HG03442 (cell line): ENCODE results near the gene APOC3.

Experiments used
- ATAC-seq: cut with Tn5 transposase; IDR thresholded peaks from one replicate; pipeline ENCODE4 v1.9.1; 2021; ENCODE audit warnings: mild to moderate bottlenecking, moderate library complexity; ENCODE audit not compliant: unreplicated experiment

Gene APOC3

DNA sequence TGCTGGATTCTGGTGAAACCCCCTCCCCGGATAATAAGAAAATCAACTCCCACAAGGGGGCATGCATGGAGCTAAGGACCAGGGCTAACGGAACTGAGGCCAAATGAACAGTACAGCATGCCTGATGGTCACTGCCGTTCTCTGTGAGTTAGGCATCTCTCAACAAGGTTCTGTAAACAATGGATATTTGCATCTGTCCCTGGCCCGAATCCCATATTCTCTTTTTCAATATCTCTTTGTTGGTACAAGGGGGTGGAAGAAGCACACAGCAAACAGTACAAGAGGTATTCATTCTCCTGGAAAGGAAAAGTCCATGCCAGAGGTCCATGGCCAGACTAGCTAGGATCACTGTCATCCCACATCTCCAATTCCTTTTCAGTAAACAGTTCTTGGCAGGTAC lies 39.9 kb downstream of the APOC3 start:
- ATAC-seq: no peak

- ATAC-seq: no peak
Measured at GRCh38 chr11:116870054-116870453, 40.3 kb downstream of the APOC3 start.

- no peak for ATAC-seq
Measured at GRCh38 chr11:116871248-116871647, 41.5 kb downstream of the APOC3 start.

GRCh38 chr11:116873381-116873780 lies 43.7 kb downstream of the APOC3 start:
- no peak for ATAC-seq

GRCh38 chr11:116874251-116874650 lies 44.5 kb downstream of the APOC3 start:
- ATAC-seq: no peak

GRCh38 chr11:116875194-116875593 lies 45.5 kb downstream of the APOC3 start:
- ATAC-seq: no peak

DNA sequence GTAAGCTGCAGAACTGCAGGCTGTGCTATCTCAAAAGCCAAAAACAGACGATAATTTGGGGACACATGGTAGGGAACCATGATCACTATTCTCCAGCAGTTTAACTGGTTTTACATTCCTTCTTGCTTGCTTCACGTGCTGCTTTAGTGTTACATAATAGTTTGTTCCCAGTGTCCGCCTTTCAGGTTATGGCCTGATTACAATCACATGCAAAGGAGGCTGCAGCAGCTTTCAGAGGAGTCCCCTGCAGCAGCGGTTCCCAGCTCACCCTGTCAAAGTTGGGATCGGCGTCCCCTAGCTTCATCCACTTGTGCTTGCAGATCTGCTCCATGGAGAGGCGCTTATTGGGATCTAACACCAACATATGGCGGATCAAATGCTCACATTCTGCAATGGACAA lies 46.9 kb downstream of the APOC3 start:
- ATAC-seq: no peak

DNA sequence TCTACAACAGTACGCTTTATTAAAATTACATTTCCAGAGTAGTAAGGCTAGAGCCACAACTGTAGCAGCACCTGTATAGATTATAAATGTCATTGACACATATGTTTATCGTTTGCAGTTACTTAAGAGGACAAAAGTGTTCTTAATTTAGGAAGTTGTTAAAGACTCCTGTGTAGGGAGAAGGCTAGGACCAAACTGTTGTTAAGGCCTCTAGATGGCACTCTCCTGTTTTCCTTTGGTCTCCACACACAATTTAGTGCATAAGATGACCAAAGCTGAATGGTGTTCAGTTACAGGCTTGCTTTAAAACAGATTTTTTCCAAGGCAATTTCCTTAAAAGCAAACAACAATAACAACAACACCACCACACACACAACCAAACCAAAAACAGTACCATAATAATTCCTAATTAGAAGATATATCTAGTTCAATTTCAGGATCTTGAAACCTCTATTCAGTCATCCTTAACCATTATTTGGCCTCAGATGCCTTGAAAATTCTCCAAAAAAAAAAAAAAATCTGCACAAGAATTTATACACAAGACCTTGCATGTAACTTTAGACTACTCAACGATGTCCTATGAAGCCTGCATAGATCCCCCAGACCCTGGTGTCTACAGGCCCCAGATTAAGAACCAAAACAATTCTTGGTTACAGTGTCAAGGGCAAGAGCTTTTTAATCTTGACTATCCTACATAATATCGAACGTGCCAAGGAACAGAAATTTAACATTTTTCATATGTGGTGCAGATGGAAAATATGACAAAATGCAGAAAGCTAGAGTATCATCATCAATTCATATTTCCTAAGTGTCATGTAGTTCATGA lies 50.3 kb downstream of the APOC3 start:
- no peak for ATAC-seq

DNA sequence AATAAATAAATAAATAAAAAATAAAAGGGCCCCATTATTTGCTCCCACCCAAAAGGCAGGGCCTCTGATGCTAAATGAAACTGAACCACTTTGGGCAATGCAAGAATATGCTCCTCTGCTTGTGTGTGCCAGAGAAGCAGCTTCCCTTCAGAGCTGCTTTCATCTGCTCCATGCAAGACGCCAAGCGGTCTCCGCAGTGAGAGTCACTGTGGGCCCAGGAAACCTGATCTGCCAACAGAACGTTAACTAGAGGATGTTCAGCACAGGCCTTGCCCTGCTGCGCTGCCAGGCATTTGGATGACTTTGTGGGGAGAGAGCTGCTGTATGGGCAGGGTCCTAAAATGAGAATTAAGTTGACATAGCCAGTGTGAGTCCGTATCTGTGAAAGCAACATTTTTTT lies 51.4 kb downstream of the APOC3 start:
- no peak for ATAC-seq

- no peak for ATAC-seq
Measured at GRCh38 chr11:116882386-116882785, 52.7 kb downstream of the APOC3 start.
